ENCODE measurements around the gene BUD13. TPM values are rescaled to one million over a fixed set of nuclear protein-coding genes. Genes with fewer than 3 reads are reported as not detected.

Gene BUD13
- polyA plus RNA-seq, 1 donor (not counting 4 experiments of a cell fraction or from before 2014, with no cell fraction given), result 12.6 TPM

DNA sequence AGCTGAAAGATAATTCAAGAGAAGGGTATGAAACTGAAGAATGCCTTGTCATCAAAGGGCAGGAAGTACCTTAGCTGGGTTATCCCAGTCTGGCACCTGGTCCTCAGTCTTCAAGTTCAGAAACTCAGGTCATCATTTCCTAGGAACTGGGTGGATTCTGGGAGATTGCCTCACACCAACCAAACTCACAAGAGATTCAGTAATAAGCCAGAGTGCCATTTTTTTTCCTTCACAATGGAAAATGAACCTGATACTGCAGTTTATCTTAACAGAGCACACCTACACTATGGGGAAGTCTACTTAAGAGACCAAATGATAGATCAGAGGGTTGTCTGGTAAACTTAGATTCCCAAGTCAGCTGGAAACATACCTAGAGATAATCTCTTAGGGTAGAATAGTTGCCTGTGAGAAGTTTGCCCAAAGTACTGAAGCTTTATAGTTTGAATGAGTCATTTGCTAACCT lies 3.8 kb upstream of the BUD13 start:
- no peak for FAIRE-seq
- dilution Hi-C loops (cut with MboI; ENCODE audit: extremely low pct_ligation_motif_present, low sequenced_read_pairs), result no loop called here
- Histone ChIP-seq H3K79me2 (ENCODE audit: control insufficient read depth, insufficient read depth, low read length) (peaks cover 9% of the 10 kb centered on the region), H3K4me2 (ENCODE audit: control insufficient read depth, extremely low read depth, insufficient read depth, low read depth, low read length) (no peak overlapping the region), H4K20me1 (ENCODE audit: control insufficient read depth, extremely low read depth, insufficient read depth, low read length) (no peaks in the 10 kb centered on the region), H3K4me1 (ENCODE audit: control insufficient read depth, extremely low read depth, insufficient read depth, low read length) (peaks cover 12% of the 10 kb centered on the region), H3K27ac (ENCODE audit: control insufficient read depth, insufficient read depth, low read length) (no peak overlapping the region), H3K9ac (ENCODE audit: control insufficient read depth, extremely low read depth, insufficient read depth, low read length) (no peak overlapping the region), H3K9me3 (ENCODE audit: control insufficient read depth, low read depth, low read length) (no peaks in the 10 kb centered on the region), H3K36me3 (ENCODE audit: control insufficient read depth in 2 of 2, extremely low read depth in 1 of 2, insufficient read depth in 2 of 2, low read length in 2 of 2) (peaks cover 23 to 36% of the 10 kb centered on the region in 2 experiments), H3K9me1 (ENCODE audit: control insufficient read depth, extremely low read depth, insufficient read depth, low read length) (no peaks in the 10 kb centered on the region), H3K4me3 (ENCODE audit: control insufficient read depth in 2 of 3, extremely low read depth in 1 of 3, insufficient read depth in 2 of 3, low read depth in 1 of 3, low read length in 3 of 3) (no peak overlapping the region), H3K27me3 (ENCODE audit: control insufficient read depth, extremely low read depth, insufficient read depth, low read length) (no peaks in the 10 kb centered on the region), H2AFZ (ENCODE audit: control insufficient read depth, low read length) (no peak overlapping the region)
- DNase-seq (ENCODE audit: low read depth, low spot score), result no peak
- no peak for TF ChIP-seq EZH2 (IDR thresholded peaks at IDR 0.05; ENCODE audit: low read length)
- TF ChIP-seq, protein P1, sequence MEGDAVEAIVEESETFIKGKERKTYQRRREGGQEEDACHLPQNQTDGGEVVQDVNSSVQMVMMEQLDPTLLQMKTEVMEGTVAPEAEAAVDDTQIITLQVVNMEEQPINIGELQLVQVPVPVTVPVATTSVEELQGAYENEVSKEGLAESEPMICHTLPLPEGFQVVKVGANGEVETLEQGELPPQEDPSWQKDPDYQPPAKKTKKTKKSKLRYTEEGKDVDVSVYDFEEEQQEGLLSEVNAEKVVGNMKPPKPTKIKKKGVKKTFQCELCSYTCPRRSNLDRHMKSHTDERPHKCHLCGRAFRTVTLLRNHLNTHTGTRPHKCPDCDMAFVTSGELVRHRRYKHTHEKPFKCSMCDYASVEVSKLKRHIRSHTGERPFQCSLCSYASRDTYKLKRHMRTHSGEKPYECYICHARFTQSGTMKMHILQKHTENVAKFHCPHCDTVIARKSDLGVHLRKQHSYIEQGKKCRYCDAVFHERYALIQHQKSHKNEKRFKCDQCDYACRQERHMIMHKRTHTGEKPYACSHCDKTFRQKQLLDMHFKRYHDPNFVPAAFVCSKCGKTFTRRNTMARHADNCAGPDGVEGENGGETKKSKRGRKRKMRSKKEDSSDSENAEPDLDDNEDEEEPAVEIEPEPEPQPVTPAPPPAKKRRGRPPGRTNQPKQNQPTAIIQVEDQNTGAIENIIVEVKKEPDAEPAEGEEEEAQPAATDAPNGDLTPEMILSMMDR (optimal IDR thresholded peaks at IDR 0.05 in 1 of 3, IDR thresholded peaks at IDR 0.05 in 1 of 3, conservative IDR thresholded peaks at IDR 0.05 in 1 of 3; ENCODE audit: extremely low read depth in 1 of 3, insufficient read depth in 2 of 3, low read length in 3 of 3), result no peak

DNA sequence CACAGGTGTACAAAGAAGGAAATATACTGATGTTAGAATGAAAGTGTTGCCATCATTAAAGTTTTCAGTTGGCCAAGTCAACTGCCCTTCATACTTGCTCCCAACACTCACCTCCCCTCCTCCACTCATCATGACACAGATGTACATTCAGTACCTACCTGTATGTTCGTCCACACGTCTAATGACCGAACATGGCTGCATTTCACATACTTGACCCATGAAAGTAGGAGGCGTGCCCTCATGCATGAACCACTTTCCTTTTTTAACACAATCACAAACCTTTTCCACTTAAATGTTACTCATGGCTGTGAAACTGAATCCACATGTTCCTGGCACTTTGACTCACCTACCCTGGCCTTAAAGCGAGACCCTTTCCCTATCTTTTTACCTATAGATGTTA lies 3.2 kb upstream of the BUD13 start:
- H3K9ac ChIP-seq (ENCODE audit: control insufficient read depth, extremely low read depth, insufficient read depth, low read length), result no peak overlapping the region
- dilution Hi-C loops (cut with MboI; ENCODE audit: extremely low pct_ligation_motif_present, low sequenced_read_pairs), result no loop called here
- peaks cover 15% of the 10 kb centered on the region for H3K79me2 ChIP-seq (ENCODE audit: control insufficient read depth, insufficient read depth, low read length)
- H3K4me3 ChIP-seq (ENCODE audit: control insufficient read depth in 2 of 3, extremely low read depth in 1 of 3, insufficient read depth in 2 of 3, low read depth in 1 of 3, low read length in 3 of 3), result no peak overlapping the region
- H3K36me3 ChIP-seq (ENCODE audit: control insufficient read depth in 2 of 2, extremely low read depth in 1 of 2, insufficient read depth in 2 of 2, low read length in 2 of 2), result peaks cover 23 to 30% of the 10 kb centered on the region in 2 experiments
- no peak overlapping the region for H3K27ac ChIP-seq (ENCODE audit: control insufficient read depth, insufficient read depth, low read length)
- no peak overlapping the region for H3K4me2 ChIP-seq (ENCODE audit: control insufficient read depth, extremely low read depth, insufficient read depth, low read depth, low read length)
- no peaks in the 10 kb centered on the region for H3K9me3 ChIP-seq (ENCODE audit: control insufficient read depth, low read depth, low read length)
- H3K27me3 ChIP-seq (ENCODE audit: control insufficient read depth, extremely low read depth, insufficient read depth, low read length), result no peaks in the 10 kb centered on the region
- FAIRE-seq (no peak), DNase-seq (ENCODE audit: low read depth, low spot score) (no peak)
- TF ChIP-seq, protein P1 (optimal IDR thresholded peaks at IDR 0.05 in 1 of 3, IDR thresholded peaks at IDR 0.05 in 1 of 3, conservative IDR thresholded peaks at IDR 0.05 in 1 of 3; ENCODE audit: extremely low read depth in 1 of 3, insufficient read depth in 2 of 3, low read length in 3 of 3), result no peak
- TF ChIP-seq EZH2 (IDR thresholded peaks at IDR 0.05; ENCODE audit: low read length), result no peak
- H2AFZ ChIP-seq (ENCODE audit: control insufficient read depth, low read length), result no peak overlapping the region
- peaks cover 17% of the 10 kb centered on the region for H3K4me1 ChIP-seq (ENCODE audit: control insufficient read depth, extremely low read depth, insufficient read depth, low read length)
- H4K20me1 ChIP-seq (ENCODE audit: control insufficient read depth, extremely low read depth, insufficient read depth, low read length), result no peaks in the 10 kb centered on the region
- H3K9me1 ChIP-seq (ENCODE audit: control insufficient read depth, extremely low read depth, insufficient read depth, low read length), result no peaks in the 10 kb centered on the region
